OCI-LY1 (cell line): ENCODE data around the gene SYNGAP1.

Experiments
- EZH2 ChIP-seq: fragments of 200-600 bp; sonication (generic), shearing (Covaris generic); IDR thresholded peaks from 2 replicates; pipeline ENCODE4 v1.8.0; 2017; ENCODE audit warnings: borderline replicate concordance, mixed run types, mild to moderate bottlenecking, antibody characterized with exemption, low read length, moderate library complexity, mixed read lengths
- TF ChIP-seq, protein P1 (sequence below): fragments of 200-600 bp; sonication (generic), shearing (Covaris generic); IDR thresholded peaks from 2 replicates; pipeline ENCODE4 v1.5.1; 2017; ENCODE audit warnings: mild to moderate bottlenecking, antibody characterized with exemption, low read length, moderate library complexity, mixed read lengths

DNA sequence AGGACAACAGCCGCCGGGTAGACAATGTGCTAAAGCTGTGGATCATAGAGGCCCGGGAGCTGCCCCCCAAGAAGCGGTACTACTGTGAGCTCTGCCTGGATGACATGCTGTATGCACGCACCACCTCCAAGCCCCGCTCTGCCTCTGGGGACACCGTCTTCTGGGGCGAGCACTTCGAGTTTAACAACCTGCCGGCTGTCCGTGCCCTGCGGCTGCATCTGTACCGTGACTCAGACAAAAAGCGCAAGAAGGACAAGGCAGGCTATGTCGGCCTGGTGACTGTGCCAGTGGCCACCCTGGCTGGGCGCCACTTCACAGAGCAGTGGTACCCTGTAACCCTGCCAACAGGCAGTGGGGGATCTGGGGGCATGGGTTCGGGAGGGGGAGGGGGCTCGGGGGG is 17.8 kb downstream of the SYNGAP1 start:
- TF ChIP-seq, protein P1, sequence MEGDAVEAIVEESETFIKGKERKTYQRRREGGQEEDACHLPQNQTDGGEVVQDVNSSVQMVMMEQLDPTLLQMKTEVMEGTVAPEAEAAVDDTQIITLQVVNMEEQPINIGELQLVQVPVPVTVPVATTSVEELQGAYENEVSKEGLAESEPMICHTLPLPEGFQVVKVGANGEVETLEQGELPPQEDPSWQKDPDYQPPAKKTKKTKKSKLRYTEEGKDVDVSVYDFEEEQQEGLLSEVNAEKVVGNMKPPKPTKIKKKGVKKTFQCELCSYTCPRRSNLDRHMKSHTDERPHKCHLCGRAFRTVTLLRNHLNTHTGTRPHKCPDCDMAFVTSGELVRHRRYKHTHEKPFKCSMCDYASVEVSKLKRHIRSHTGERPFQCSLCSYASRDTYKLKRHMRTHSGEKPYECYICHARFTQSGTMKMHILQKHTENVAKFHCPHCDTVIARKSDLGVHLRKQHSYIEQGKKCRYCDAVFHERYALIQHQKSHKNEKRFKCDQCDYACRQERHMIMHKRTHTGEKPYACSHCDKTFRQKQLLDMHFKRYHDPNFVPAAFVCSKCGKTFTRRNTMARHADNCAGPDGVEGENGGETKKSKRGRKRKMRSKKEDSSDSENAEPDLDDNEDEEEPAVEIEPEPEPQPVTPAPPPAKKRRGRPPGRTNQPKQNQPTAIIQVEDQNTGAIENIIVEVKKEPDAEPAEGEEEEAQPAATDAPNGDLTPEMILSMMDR, result no peak
- TF ChIP-seq EZH2, result no peak
